ENCODE data around the gene SLC30A9.

DNA sequence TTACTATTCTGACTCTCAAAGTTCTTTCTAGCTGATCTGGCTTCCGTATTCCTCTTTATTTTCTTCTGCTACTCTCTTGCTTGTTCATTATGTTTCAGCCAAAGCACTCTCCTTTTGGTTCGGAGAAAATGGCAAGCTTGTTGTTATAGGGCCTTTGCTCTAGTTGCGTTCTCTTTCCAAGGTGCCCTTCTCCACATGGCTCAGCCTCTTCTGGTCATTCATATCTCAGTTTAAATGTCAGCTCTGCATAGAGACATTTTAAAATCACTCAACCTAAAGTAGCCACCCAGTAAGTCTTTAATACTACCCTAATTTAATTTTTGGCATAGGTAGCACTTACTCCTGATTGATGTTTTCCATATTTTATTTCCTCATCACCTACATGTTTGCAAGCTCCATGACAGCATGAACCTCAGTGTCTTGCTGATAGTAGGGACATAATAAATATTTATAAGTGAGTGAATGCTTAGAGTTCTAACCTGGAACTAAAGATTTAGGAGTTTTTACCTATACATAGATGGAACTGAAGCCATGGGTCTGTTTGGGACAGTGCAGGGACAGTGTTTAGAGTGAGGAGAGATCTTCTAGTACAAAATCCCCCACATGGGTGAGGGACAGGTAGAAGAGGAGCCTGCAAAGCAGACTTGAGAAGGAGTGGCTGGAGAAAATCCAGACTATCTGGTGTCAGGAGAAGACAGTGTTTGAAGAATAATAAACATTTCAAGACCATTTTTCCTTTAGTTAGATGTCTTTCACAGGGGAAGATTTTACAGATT, 17.9 kb downstream of the SLC30A9 start:
- TF ChIP-seq, protein P1, sequence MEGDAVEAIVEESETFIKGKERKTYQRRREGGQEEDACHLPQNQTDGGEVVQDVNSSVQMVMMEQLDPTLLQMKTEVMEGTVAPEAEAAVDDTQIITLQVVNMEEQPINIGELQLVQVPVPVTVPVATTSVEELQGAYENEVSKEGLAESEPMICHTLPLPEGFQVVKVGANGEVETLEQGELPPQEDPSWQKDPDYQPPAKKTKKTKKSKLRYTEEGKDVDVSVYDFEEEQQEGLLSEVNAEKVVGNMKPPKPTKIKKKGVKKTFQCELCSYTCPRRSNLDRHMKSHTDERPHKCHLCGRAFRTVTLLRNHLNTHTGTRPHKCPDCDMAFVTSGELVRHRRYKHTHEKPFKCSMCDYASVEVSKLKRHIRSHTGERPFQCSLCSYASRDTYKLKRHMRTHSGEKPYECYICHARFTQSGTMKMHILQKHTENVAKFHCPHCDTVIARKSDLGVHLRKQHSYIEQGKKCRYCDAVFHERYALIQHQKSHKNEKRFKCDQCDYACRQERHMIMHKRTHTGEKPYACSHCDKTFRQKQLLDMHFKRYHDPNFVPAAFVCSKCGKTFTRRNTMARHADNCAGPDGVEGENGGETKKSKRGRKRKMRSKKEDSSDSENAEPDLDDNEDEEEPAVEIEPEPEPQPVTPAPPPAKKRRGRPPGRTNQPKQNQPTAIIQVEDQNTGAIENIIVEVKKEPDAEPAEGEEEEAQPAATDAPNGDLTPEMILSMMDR (IDR thresholded peaks at IDR 0.05 in 4 of 5, conservative IDR thresholded peaks at IDR 0.05 in 1 of 5): no peak
- no peak for TF ChIP-seq POLR2A (IDR thresholded peaks at IDR 0.05)

Measured in gastrocnemius medialis (tissue), 4 donors.